Activated CD4-positive, alpha-beta memory T cell treated with anti-CD3 and anti-CD28 coated beads, Interleukin-2, amount 10 ng/mL, durations not matched to agents 7 days and 5 days (primary cell): Measurements from ENCODE around the gene TIMM23. TPM values are rescaled to one million over a fixed set of nuclear protein-coding genes. Genes with fewer than 3 reads are reported as not detected.

Experiments
- CTCF ChIA-PET: fragments of 350-600 bp; sonication (Branson Sonifier 250); formaldehyde crosslinking; loops from one replicate; lab custom pipeline; 2021; ENCODE audit warnings: antibody characterized with exemption, inconsistent platforms; lab: Charles Lee
- POLR2A ChIA-PET: fragments of 350-600 bp; sonication (Branson Sonifier 250); formaldehyde crosslinking; loops from one replicate; lab custom pipeline; 2021; ENCODE audit warnings: antibody characterized with exemption; lab: Charles Lee
- DNase-seq: peaks from one replicate; pipeline ENCODE4 v3.0.0-alpha.2; 2020
- H3K27ac Mint-ChIP-seq: one replicate; pipeline ENCODE4 v1.8.0; 2021; ENCODE audit warnings: mild to moderate bottlenecking, mixed read lengths
- H3K27me3 Mint-ChIP-seq: one replicate; pipeline ENCODE4 v1.8.0; 2021; ENCODE audit warnings: mixed read lengths
- H3K36me3 Mint-ChIP-seq: one replicate; pipeline ENCODE4 v1.8.0; 2021; ENCODE audit warnings: low read depth, mixed read lengths
- H3K4me1 Mint-ChIP-seq: one replicate; pipeline ENCODE4 v1.8.0; 2021; ENCODE audit warnings: mixed read lengths
- H3K4me3 Mint-ChIP-seq: one replicate; pipeline ENCODE4 v1.8.0; 2021; ENCODE audit warnings: mild to moderate bottlenecking, mixed read lengths
- H3K9me3 Mint-ChIP-seq: one replicate; pipeline ENCODE4 v1.8.0; 2021; ENCODE audit warnings: mixed read lengths
- total RNA-seq, 2 experiments: library from RNA; stranded (reverse); gene quantifications; one replicate each; pipeline ENCODE4 v1.2.3, GENCODE V29; 2021

TIMM23 gene
- total RNA-seq, 2 experiments from 2014 or later = 45.2 to 48.2 TPM

- ChIA-PET CTCF (interaction anchor here (4.1 kb wide), 1 partner anchor 10 kb away, joined by 21 read pairs; no protein-coding TSS in a partner anchor), POLR2A (interaction anchor here (1.2 to 1.3 kb wide), 2 partner anchors 8 to 89 kb away, joined by 3 to 4 read pairs; no protein-coding TSS in a partner anchor)
- Mint-ChIP-seq H3K4me1 (peaks cover 43% of the 10 kb centered on the region), H3K9me3 (no peaks in the 10 kb centered on the region), H3K4me3 (no peak overlapping the region), H3K27ac (no peak overlapping the region), H3K36me3 (peaks cover 42% of the 10 kb centered on the region), H3K27me3 (no peaks in the 10 kb centered on the region)
- DNase-seq = no peak
Measured at GRCh38 chr10:46017733-46018132, 45.4 kb downstream of the TIMM23 start.

GRCh38 chr10:46018453-46019176 is 46.3 kb downstream of the TIMM23 start:
- Mint-ChIP-seq H3K4me1 (peaks cover 51% of the 10 kb centered on the region), H3K27me3 (no peaks in the 10 kb centered on the region), H3K4me3 (no peak overlapping the region), H3K36me3 (peaks cover 35% of the 10 kb centered on the region), H3K9me3 (no peaks in the 10 kb centered on the region), H3K27ac (no peak overlapping the region)
- POLR2A ChIA-PET = interaction anchor here (0.7 to 1.3 kb wide), 4 partner anchors 9 to 88 kb away, joined by 3 to 4 read pairs (median 3); no protein-coding TSS in a partner anchor
- CTCF ChIA-PET = interaction anchor here (4.1 kb wide), 1 partner anchor 9 kb away, joined by 21 read pairs; no protein-coding TSS in a partner anchor
- no peak for DNase-seq

GRCh38 chr10:46019177-46019528 is 46.9 kb downstream of the TIMM23 start:
- Mint-ChIP-seq H3K9me3 (no peaks in the 10 kb centered on the region), H3K27ac (no peak overlapping the region), H3K4me3 (no peak overlapping the region), H3K36me3 (peaks cover 33% of the 10 kb centered on the region), H3K4me1 (peaks cover 56% of the 10 kb centered on the region), H3K27me3 (no peaks in the 10 kb centered on the region)
- POLR2A ChIA-PET = interaction anchor here (0.9 kb wide), 1 partner anchor 10 kb away, joined by 3 read pairs; no protein-coding TSS in a partner anchor
- CTCF ChIA-PET = interaction anchor here (4.1 kb wide), 1 partner anchor 9 kb away, joined by 21 read pairs; no protein-coding TSS in a partner anchor
- no peak for DNase-seq

- no peaks in the 10 kb centered on the region for H3K27me3 Mint-ChIP-seq
- peak overlapping the region; percentile 60 for H3K27ac Mint-ChIP-seq
- peaks cover 60% of the 10 kb centered on the region for H3K4me1 Mint-ChIP-seq
- CTCF ChIA-PET = interaction anchor here (0.6 to 4.1 kb wide), 2 partner anchors 8 to 16 kb away, joined by 6 to 21 read pairs; no protein-coding TSS in a partner anchor
- H3K9me3 Mint-ChIP-seq = no peaks in the 10 kb centered on the region
- no peak overlapping the region for H3K4me3 Mint-ChIP-seq
- DNase-seq = no peak
- POLR2A ChIA-PET = interaction anchor here (0.9 to 1.6 kb wide), 2 partner anchors 9 to 10 kb away, joined by 3 to 4 read pairs; no protein-coding TSS in a partner anchor
- peaks cover 27% of the 10 kb centered on the region for H3K36me3 Mint-ChIP-seq
Measured at GRCh38 chr10:46019569-46020343, 47.5 kb downstream of the TIMM23 start.

GRCh38 chr10:46020344-46020657 is 48.0 kb downstream of the TIMM23 start:
- POLR2A ChIA-PET = interaction anchor here (1.6 kb wide), 1 partner anchor 9 kb away, joined by 4 read pairs; no protein-coding TSS in a partner anchor

GRCh38 chr10:46022978-46023702 is 50.9 kb downstream of the TIMM23 start:
- no peaks in the 10 kb centered on the region for H3K27me3 Mint-ChIP-seq
- peak overlapping the region; percentile 77 for H3K4me3 Mint-ChIP-seq
- H3K4me1 Mint-ChIP-seq = peaks cover 83% of the 10 kb centered on the region
- DNase-seq = peak; percentile 83
- ChIA-PET POLR2A (interaction anchor here (1.0 to 1.2 kb wide), 2 partner anchors 19 to 246 kb away, joined by 3 read pairs; no protein-coding TSS in a partner anchor), CTCF (interaction anchor here (0.8 to 1.1 kb wide), 2 partner anchors 9 to 773 kb away, joined by 3 read pairs; no protein-coding TSS in a partner anchor)
- no peaks in the 10 kb centered on the region for H3K9me3 Mint-ChIP-seq
- peaks cover 24% of the 10 kb centered on the region for H3K36me3 Mint-ChIP-seq
- H3K27ac Mint-ChIP-seq = peak overlapping the region; percentile 74

More at GRCh38 chr10:46020344-46020657, 48.0 kb downstream of the TIMM23 start:
- Mint-ChIP-seq H3K27me3 (no peaks in the 10 kb centered on the region), H3K4me3 (no peak overlapping the region), H3K36me3 (peaks cover 23% of the 10 kb centered on the region), H3K4me1 (peaks cover 61% of the 10 kb centered on the region), H3K27ac (no peak overlapping the region), H3K9me3 (no peaks in the 10 kb centered on the region)
- CTCF ChIA-PET = interaction anchor here (0.6 to 4.1 kb wide), 2 partner anchors 8 to 16 kb away, joined by 6 to 21 read pairs; no protein-coding TSS in a partner anchor
- DNase-seq = no peak

- ChIA-PET CTCF (interaction anchor here (0.9 kb wide), 1 partner anchor 790 kb away, joined by 3 read pairs; no protein-coding TSS in a partner anchor), POLR2A (interaction anchor here (0.6 kb wide), 1 partner anchor 100 kb away, joined by 4 read pairs; no protein-coding TSS in a partner anchor)
- H3K4me1 Mint-ChIP-seq = peaks cover 80% of the 10 kb centered on the region
- H3K27me3 Mint-ChIP-seq = no peaks in the 10 kb centered on the region
- no peak for DNase-seq
- H3K36me3 Mint-ChIP-seq = peaks cover 16% of the 10 kb centered on the region
- no peaks in the 10 kb centered on the region for H3K9me3 Mint-ChIP-seq
- no peak overlapping the region for H3K27ac Mint-ChIP-seq
- no peak overlapping the region for H3K4me3 Mint-ChIP-seq
Measured at GRCh38 chr10:46024948-46025347, 52.7 kb downstream of the TIMM23 start.

- peaks cover 17% of the 10 kb centered on the region for H3K36me3 Mint-ChIP-seq
- ChIA-PET POLR2A (interaction anchor here (0.6 to 0.8 kb wide), 2 partner anchors 15 to 100 kb away, joined by 3 to 4 read pairs; no protein-coding TSS in a partner anchor), CTCF (interaction anchor here (0.9 kb wide), 1 partner anchor 790 kb away, joined by 3 read pairs; no protein-coding TSS in a partner anchor)
- H3K27ac Mint-ChIP-seq = peak overlapping the region; percentile 21
- no peak for DNase-seq
- H3K9me3 Mint-ChIP-seq = no peaks in the 10 kb centered on the region
- H3K27me3 Mint-ChIP-seq = no peaks in the 10 kb centered on the region
- H3K4me3 Mint-ChIP-seq = no peak overlapping the region
- peaks cover 76% of the 10 kb centered on the region for H3K4me1 Mint-ChIP-seq
Measured at GRCh38 chr10:46025406-46025805, 53.1 kb downstream of the TIMM23 start.

- POLR2A ChIA-PET = interaction anchor here (0.8 kb wide), 1 partner anchor 14 kb away, joined by 3 read pairs; no protein-coding TSS in a partner anchor
- Mint-ChIP-seq H3K4me1 (peaks cover 77% of the 10 kb centered on the region), H3K27ac (no peak overlapping the region), H3K36me3 (peaks cover 17% of the 10 kb centered on the region), H3K9me3 (no peaks in the 10 kb centered on the region), H3K27me3 (no peaks in the 10 kb centered on the region), H3K4me3 (no peak overlapping the region)
- CTCF ChIA-PET = interaction anchor here (1.2 to 3.9 kb wide), 2 partner anchors 8 to 12 kb away, joined by 4 to 21 read pairs; no protein-coding TSS in a partner anchor
- no peak for DNase-seq
Measured at GRCh38 chr10:46026106-46026505, 53.8 kb downstream of the TIMM23 start.

- Mint-ChIP-seq H3K27ac (peak overlapping the region; percentile 84), H3K4me3 (peak overlapping the region; percentile 98), H3K9me3 (no peaks in the 10 kb centered on the region), H3K27me3 (no peaks in the 10 kb centered on the region), H3K4me1 (peaks cover 59% of the 10 kb centered on the region), H3K36me3 (peaks cover 17% of the 10 kb centered on the region)
- CTCF ChIA-PET = interaction anchor here (0.6 to 3.9 kb wide), 16 partner anchors 10 to 779 kb away, joined by 3 to 21 read pairs (median 4); partner anchors contain the start of gene TIMM23
- DNase-seq = peak; percentile 38
- POLR2A ChIA-PET = interaction anchor here (0.9 to 1.8 kb wide), 5 partner anchors 8 to 242 kb away, joined by 3 to 5 read pairs (median 3); no protein-coding TSS in a partner anchor
Measured at GRCh38 chr10:46028584-46029460, 56.5 kb downstream of the TIMM23 start.
